Measurements from ENCODE around the gene PRKAB1. TPM values are rescaled to one million over a fixed set of nuclear protein-coding genes. Genes with fewer than 3 reads are reported as not detected.

Gene PRKAB1
- total and polyA plus RNA-seq, 2 experiments from 2014 or later: 16.3 to 31.0 TPM

DNA sequence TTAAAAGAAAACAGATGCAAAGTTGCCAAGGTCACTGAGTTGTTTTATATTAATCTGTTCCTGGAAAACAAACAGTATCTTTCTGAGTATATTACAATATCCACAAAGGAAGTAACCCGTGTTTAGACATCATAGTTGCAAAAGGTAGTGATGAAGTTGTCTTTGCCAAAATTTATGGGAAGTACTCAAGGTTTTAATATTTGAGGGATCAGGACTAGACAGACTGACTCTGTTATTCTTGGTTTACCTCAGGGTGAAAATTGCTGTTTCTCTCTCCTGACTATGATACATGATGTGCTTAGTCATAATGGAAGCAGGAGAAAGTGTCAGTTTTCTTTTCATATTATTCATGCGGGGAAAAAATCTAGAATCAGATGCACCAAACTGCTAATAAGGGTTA, 46.1 kb upstream of the PRKAB1 start:
- H3K79me2 ChIP-seq (replicated peaks; ENCODE audit: insufficient read depth): no peaks in the 10 kb centered on the region
- H3K4me2 ChIP-seq: no peak overlapping the region
- H3K27me3 ChIP-seq (ENCODE audit: insufficient read depth): no peaks in the 10 kb centered on the region
- no peak for DNase-seq (ENCODE audit: low spot score)
- TF ChIP-seq ZNF114 (CRISPR knock-in tag; IDR thresholded peaks at IDR 0.05) (no peak), EZH2phosphoT487 (IDR thresholded peaks at IDR 0.05; ENCODE audit: unreplicated experiment) (no peak), JUNB (IDR thresholded peaks at IDR 0.05; ENCODE audit: unreplicated experiment) (no peak), EZH2 (IDR thresholded peaks at IDR 0.05; ENCODE audit: low read depth, unreplicated experiment) (no peak)
- TF ChIP-seq, protein P1, sequence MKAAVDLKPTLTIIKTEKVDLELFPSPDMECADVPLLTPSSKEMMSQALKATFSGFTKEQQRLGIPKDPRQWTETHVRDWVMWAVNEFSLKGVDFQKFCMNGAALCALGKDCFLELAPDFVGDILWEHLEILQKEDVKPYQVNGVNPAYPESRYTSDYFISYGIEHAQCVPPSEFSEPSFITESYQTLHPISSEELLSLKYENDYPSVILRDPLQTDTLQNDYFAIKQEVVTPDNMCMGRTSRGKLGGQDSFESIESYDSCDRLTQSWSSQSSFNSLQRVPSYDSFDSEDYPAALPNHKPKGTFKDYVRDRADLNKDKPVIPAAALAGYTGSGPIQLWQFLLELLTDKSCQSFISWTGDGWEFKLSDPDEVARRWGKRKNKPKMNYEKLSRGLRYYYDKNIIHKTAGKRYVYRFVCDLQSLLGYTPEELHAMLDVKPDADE (IDR thresholded peaks at IDR 0.05): no peak
- TF ChIP-seq, protein P2, sequence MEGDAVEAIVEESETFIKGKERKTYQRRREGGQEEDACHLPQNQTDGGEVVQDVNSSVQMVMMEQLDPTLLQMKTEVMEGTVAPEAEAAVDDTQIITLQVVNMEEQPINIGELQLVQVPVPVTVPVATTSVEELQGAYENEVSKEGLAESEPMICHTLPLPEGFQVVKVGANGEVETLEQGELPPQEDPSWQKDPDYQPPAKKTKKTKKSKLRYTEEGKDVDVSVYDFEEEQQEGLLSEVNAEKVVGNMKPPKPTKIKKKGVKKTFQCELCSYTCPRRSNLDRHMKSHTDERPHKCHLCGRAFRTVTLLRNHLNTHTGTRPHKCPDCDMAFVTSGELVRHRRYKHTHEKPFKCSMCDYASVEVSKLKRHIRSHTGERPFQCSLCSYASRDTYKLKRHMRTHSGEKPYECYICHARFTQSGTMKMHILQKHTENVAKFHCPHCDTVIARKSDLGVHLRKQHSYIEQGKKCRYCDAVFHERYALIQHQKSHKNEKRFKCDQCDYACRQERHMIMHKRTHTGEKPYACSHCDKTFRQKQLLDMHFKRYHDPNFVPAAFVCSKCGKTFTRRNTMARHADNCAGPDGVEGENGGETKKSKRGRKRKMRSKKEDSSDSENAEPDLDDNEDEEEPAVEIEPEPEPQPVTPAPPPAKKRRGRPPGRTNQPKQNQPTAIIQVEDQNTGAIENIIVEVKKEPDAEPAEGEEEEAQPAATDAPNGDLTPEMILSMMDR (conservative IDR thresholded peaks at IDR 0.05; ENCODE audit: low read depth in 2 of 2): no peak
- TF ChIP-seq, protein P3, sequence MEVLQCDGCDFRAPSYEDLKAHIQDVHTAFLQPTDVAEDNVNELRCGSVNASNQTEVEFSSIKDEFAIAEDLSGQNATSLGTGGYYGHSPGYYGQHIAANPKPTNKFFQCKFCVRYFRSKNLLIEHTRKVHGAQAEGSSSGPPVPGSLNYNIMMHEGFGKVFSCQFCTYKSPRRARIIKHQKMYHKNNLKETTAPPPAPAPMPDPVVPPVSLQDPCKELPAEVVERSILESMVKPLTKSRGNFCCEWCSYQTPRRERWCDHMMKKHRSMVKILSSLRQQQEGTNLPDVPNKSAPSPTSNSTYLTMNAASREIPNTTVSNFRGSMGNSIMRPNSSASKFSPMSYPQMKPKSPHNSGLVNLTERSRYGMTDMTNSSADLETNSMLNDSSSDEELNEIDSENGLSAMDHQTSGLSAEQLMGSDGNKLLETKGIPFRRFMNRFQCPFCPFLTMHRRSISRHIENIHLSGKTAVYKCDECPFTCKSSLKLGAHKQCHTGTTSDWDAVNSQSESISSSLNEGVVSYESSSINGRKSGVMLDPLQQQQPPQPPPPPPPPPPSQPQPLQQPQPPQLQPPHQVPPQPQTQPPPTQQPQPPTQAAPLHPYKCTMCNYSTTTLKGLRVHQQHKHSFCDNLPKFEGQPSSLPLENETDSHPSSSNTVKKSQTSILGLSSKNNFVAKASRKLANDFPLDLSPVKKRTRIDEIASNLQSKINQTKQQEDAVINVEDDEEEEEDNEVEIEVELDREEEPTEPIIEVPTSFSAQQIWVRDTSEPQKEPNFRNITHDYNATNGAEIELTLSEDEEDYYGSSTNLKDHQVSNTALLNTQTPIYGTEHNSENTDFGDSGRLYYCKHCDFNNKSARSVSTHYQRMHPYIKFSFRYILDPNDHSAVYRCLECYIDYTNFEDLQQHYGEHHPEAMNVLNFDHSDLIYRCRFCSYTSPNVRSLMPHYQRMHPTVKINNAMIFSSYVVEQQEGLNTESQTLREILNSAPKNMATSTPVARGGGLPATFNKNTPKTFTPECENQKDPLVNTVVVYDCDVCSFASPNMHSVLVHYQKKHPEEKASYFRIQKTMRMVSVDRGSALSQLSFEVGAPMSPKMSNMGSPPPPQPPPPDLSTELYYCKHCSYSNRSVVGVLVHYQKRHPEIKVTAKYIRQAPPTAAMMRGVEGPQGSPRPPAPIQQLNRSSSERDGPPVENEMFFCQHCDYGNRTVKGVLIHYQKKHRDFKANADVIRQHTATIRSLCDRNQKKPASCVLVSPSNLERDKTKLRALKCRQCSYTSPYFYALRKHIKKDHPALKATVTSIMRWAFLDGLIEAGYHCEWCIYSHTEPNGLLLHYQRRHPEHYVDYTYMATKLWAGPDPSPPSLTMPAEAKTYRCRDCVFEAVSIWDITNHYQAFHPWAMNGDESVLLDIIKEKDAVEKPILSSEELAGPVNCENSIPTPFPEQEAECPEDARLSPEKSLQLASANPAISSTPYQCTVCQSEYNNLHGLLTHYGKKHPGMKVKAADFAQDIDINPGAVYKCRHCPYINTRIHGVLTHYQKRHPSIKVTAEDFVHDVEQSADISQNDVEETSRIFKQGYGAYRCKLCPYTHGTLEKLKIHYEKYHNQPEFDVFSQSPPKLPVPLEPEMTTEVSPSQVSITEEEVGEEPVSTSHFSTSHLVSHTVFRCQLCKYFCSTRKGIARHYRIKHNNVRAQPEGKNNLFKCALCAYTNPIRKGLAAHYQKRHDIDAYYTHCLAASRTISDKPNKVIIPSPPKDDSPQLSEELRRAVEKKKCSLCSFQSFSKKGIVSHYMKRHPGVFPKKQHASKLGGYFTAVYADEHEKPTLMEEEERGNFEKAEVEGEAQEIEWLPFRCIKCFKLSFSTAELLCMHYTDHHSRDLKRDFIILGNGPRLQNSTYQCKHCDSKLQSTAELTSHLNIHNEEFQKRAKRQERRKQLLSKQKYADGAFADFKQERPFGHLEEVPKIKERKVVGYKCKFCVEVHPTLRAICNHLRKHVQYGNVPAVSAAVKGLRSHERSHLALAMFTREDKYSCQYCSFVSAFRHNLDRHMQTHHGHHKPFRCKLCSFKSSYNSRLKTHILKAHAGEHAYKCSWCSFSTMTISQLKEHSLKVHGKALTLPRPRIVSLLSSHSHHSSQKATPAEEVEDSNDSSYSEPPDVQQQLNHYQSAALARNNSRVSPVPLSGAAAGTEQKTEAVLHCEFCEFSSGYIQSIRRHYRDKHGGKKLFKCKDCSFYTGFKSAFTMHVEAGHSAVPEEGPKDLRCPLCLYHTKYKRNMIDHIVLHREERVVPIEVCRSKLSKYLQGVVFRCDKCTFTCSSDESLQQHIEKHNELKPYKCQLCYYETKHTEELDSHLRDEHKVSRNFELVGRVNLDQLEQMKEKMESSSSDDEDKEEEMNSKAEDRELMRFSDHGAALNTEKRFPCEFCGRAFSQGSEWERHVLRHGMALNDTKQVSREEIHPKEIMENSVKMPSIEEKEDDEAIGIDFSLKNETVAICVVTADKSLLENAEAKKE (CRISPR knock-in tag; IDR thresholded peaks at IDR 0.05): no peak
- H3K9me2 ChIP-seq (ENCODE audit: insufficient read depth): 0 out of 2 replicates have a peak, but pooled peaks cover 3% of the 10 kb centered on the region
- H3K4me3 Mint-ChIP-seq: no peak overlapping the region
- H3K27me3 Mint-ChIP-seq (ENCODE audit: insufficient read depth, low read depth, poor library complexity): peaks cover 3% of the 10 kb centered on the region
- H2AFZ ChIP-seq: no peak overlapping the region
- ATAC-seq: no peak
- no peaks in the 10 kb centered on the region for H3K4me1 Mint-ChIP-seq
- H3F3A ChIP-seq (replicated peaks; ENCODE audit: low read depth): no peaks in the 10 kb centered on the region
- H4K20me1 ChIP-seq (replicated peaks; ENCODE audit: insufficient read depth): no peaks in the 10 kb centered on the region
- H3K9me3 Mint-ChIP-seq: peaks cover 23% of the 10 kb centered on the region
- H3K4me1 ChIP-seq (ENCODE audit: insufficient read depth): no peaks in the 10 kb centered on the region
- H3K27ac Mint-ChIP-seq: no peak overlapping the region
- no peak overlapping the region for H3K27ac ChIP-seq (ENCODE audit: low read depth)
- no peak overlapping the region for H3K4me3 ChIP-seq
- peaks cover 12% of the 10 kb centered on the region; the same call in 2 of the 3 replicates for H3K36me3 Mint-ChIP-seq (ENCODE audit: low read depth)
- no peaks in the 10 kb centered on the region for H3K36me3 ChIP-seq (ENCODE audit: insufficient read depth)

Data from GM23338 (cell line).